K562 (cell line): Measurements from ENCODE around the gene SCARF2. TPM values are rescaled to one million over a fixed set of nuclear protein-coding genes. Genes with fewer than 3 reads are reported as not detected.

ENCODE experiments used
- ATAC-seq: fragments of 200-7000 bp; cut with Tn5 transposase; 3 replicates; pipeline ENCODE4 v1.9.1; 2020; ENCODE audit warnings: moderate library complexity
- BruUV-seq: library from RNA; stranded (reverse); fragments of 400-500 nt; replicated peaks from 2 replicates; lab custom pipeline; 2021; lab: Mats Ljungman, UMichigan
- CTCF ChIA-PET: fragments of 300-600 bp; formaldehyde crosslinking; extraction: SDS; loops from one replicate; lab custom pipeline; 2021; ENCODE audit warnings: low intra/inter-chr PET ratio; lab: Yijun Ruan, JAX
- POLR2A ChIA-PET: fragments of 300-600, 350-650 bp; sonication (Branson Sonifier 250); formaldehyde crosslinking; extraction: SDS; loops from one replicate; lab custom pipeline; 2021; ENCODE audit warnings: antibody characterized with exemption, inconsistent platforms; lab: Yijun Ruan, JAX
- DNase-seq, 4 experiments: peaks; one replicate each; pipeline versions ENCODE4 v3.0.0 to v3.0.0-alpha.2; 2011 to 2018; ENCODE audit warnings: low spot score in 3 of 4, mixed read lengths in 3 of 4; ENCODE audit errors: extremely low read depth in 1 of 4
- FAIRE-seq: peaks from 2 replicates; lab custom pipeline; 2011; peaks lifted over from hg19 to GRCh38; lab: Jason Lieb, UNC
- H2AFZ ChIP-seq: 2 replicates; pipeline ENCODE4 v1.6.0; 2011; ENCODE audit warnings: low read depth, low read length, control low read depth, inconsistent platforms
- H3K27ac ChIP-seq: fragments of 200-600 bp; 3 replicates; pipeline ENCODE4 v1.8.0; 2011; ENCODE audit warnings: low read depth, mild to moderate bottlenecking, control low read depth, inconsistent platforms, low read length, moderate library complexity, mixed read lengths; ENCODE audit errors: extremely low read depth
- H3K27me3 ChIP-seq, 2 experiments: fragments of 300-600 bp in 1 of 2; 2 replicates in 1 of 2; 3 replicates in 1 of 2; pipeline versions ENCODE4 v1.6.0 to v1.8.0; 2011; ENCODE audit warnings: inconsistent platforms in 2 of 2, low read length in 2 of 2, mild to moderate bottlenecking in 1 of 2, mixed read lengths in 1 of 2, moderate library complexity in 1 of 2; ENCODE audit not compliant: control insufficient read depth in 2 of 2, insufficient read depth in 2 of 2
- H3K36me3 ChIP-seq: fragments of 300-600 bp; 3 replicates; pipeline ENCODE4 v1.8.0; 2011; ENCODE audit warnings: mild to moderate bottlenecking, low read length, inconsistent platforms; ENCODE audit not compliant: control insufficient read depth, insufficient read depth
- H3K4me1 ChIP-seq, 2 experiments: fragments of 200-600 bp in 1 of 2; replicated peaks in 1 of 2; 2 replicates in 1 of 2; 3 replicates in 1 of 2; pipeline versions ENCODE4 v1.5.1 to v1.8.0; 2011; ENCODE audit warnings: inconsistent platforms in 2 of 2, low read length in 2 of 2, mild to moderate bottlenecking in 1 of 2, mixed read lengths in 1 of 2, moderate library complexity in 1 of 2; ENCODE audit not compliant: control insufficient read depth in 2 of 2, insufficient read depth in 2 of 2
- H3K4me2 ChIP-seq: 2 replicates; pipeline ENCODE4 v1.6.1; 2011; ENCODE audit warnings: low read length, control low read depth, inconsistent platforms, mixed read lengths; ENCODE audit not compliant: insufficient read depth
- H3K4me3 ChIP-seq: fragments of 200-600 bp; sonication (generic), shearing (Covaris generic); 2 replicates; pipeline ENCODE4 v1.5.1; 2016; ENCODE audit warnings: control low read depth, inconsistent platforms
- H3K79me2 ChIP-seq: fragments of 200-600 bp; 3 replicates; pipeline ENCODE4 v1.8.0; 2011; ENCODE audit warnings: low read length, inconsistent platforms; ENCODE audit not compliant: control insufficient read depth, insufficient read depth
- H3K9ac ChIP-seq, 2 experiments: 2 replicates each; pipeline versions ENCODE4 v1.6.0 to v1.6.1; 2011; ENCODE audit warnings: low read depth in 2 of 2, low read length in 2 of 2, control low read depth in 1 of 2, inconsistent platforms in 1 of 2, mild to moderate bottlenecking in 1 of 2, mixed read lengths in 1 of 2; ENCODE audit not compliant: insufficient read depth in 1 of 2
- H3K9me1 ChIP-seq: one replicate; pipeline ENCODE4 v1.6.0; 2011; ENCODE audit warnings: inconsistent platforms, mild to moderate bottlenecking, low read length, moderate library complexity; ENCODE audit not compliant: control insufficient read depth, insufficient read depth
- H3K9me3 ChIP-seq: replicated peaks from 2 replicates; pipeline ENCODE4 v1.5.1; 2011; ENCODE audit warnings: low read depth, low read length, inconsistent platforms; ENCODE audit not compliant: control insufficient read depth, insufficient read depth
- H4K20me1 ChIP-seq: replicated peaks from 2 replicates; pipeline ENCODE4 v1.6.1; 2011; ENCODE audit warnings: low read length, inconsistent platforms, mixed read lengths; ENCODE audit not compliant: control insufficient read depth, insufficient read depth
- BCOR ChIP-seq: fragments of 450-650 bp; IDR thresholded peaks from 2 replicates; pipeline ENCODE4 v1.6.1; 2016
- GABPA ChIP-seq: fragments of 200-800 bp; sonication (Bioruptor generic); conservative IDR thresholded peaks from 2 replicates; pipeline ENCODE4 v1.6.1; 2016; ENCODE audit warnings: low read depth, missing genetic modification characterization, missing compliant biosample characterization
- HDGF ChIP-seq: fragments of 450-650 bp; IDR thresholded peaks from 2 replicates; pipeline ENCODE4 v1.6.1; 2016
- HMG20B ChIP-seq: fragments of 250-450 bp; sonication (Bioruptor Pico); IDR thresholded peaks from 2 replicates; pipeline ENCODE4 v1.5.0; 2021; ENCODE audit warnings: mild to moderate bottlenecking
- ID3 ChIP-seq, 2 experiments: fragments of 250-450 bp in 1 of 2; fragments of 450-650 bp in 1 of 2; sonication (Bioruptor Pico) in 1 of 2; IDR thresholded peaks; 2 replicates each; pipeline versions ENCODE4 v1.6.1 to v1.8.0; 2016 to 2021; ENCODE audit warnings: mild to moderate bottlenecking in 2 of 2, moderate library complexity in 2 of 2, missing compliant biosample characterization in 1 of 2, missing genetic modification characterization in 1 of 2
- MCM5 ChIP-seq: fragments of 450-650 bp; IDR thresholded peaks from 2 replicates; pipeline ENCODE4 v1.6.1; 2016; ENCODE audit warnings: low read depth
- MTA3 ChIP-seq: fragments of 450-650 bp; formaldehyde crosslinking; IDR thresholded peaks from 2 replicates; pipeline ENCODE4 v1.6.1; 2017; ENCODE audit warnings: mild to moderate bottlenecking, borderline replicate concordance
- TAF15 ChIP-seq: fragments of 200-400 bp; formaldehyde crosslinking; IDR thresholded peaks from 2 replicates; pipeline ENCODE4 v1.6.1; 2017; ENCODE audit warnings: mild to moderate bottlenecking, low read depth, low read length, moderate library complexity
- THRB ChIP-seq: fragments of 450-650 bp; formaldehyde crosslinking; conservative IDR thresholded peaks from 2 replicates; pipeline ENCODE4 v1.4.0; 2022; ENCODE audit warnings: mild to moderate bottlenecking, missing genetic modification characterization
- ZBTB49 ChIP-seq: sonication (generic); formaldehyde crosslinking; IDR thresholded peaks from 2 replicates; pipeline ENCODE4 v1.8.0; 2022; ENCODE audit warnings: missing genetic modification reagents, mild to moderate bottlenecking, borderline replicate concordance
- ZNF668 ChIP-seq: fragments of 250-450 bp; sonication (Bioruptor Pico); IDR thresholded peaks from 2 replicates; pipeline ENCODE4 v1.8.0; 2022; ENCODE audit warnings: mild to moderate bottlenecking, inconsistent platforms
- ZNF76 ChIP-seq: fragments of 250-450 bp; sonication (Bioruptor Pico); IDR thresholded peaks from 2 replicates; pipeline ENCODE4 v1.4.0; 2020; ENCODE audit warnings: mild to moderate bottlenecking, moderate library complexity, borderline replicate concordance
- WGBS: fragments of 100-300 bp; shearing (Covaris generic); methylation state at CpG from one replicate; pipeline ENCODE4 v1.1.6; 2016; ENCODE audit warnings: low coverage, mixed read lengths; ENCODE audit not compliant: insufficient coverage; ENCODE audit errors: missing lambda C conversion rate; 5-methylcytosine and 5-hydroxymethylcytosine counted together
- in situ Hi-C: fragments of 300-500 bp; cut with MboI; formaldehyde crosslinking; loops from 4 replicates; pipeline ENCODE4 v1.15.0; 2018; ENCODE audit warnings: inconsistent platforms, mixed read lengths
- intact Hi-C: fragments of 100-400 bp; cut with micrococcal nuclease; formaldehyde crosslinking; loops from 2 replicates; pipeline ENCODE4 v1.14.2; 2022
- polyA plus RNA-seq, 8 experiments: library from polyadenylated mRNA; depleted of rRNA in 4 of 8; stranded (reverse) in 5 of 8; unstranded in 3 of 8; fragments of >200 nt; fragmentation: Nextera tagmentation in 2 of 8; fragmentation: Illumina TruSeq in 1 of 8; extraction: Ambion mirVana in 2 of 8; extraction: Trizol in 1 of 8; gene quantifications; 2 replicates each; pipeline versions ENCODE4 v1.2.1 to v1.2.3, GENCODE V29; 2011 to 2014; ENCODE audit warnings: inconsistent platforms in 1 of 8, missing spikeins in 1 of 8
- total RNA-seq, 7 experiments: library from RNA; depleted of rRNA in 6 of 7; stranded (reverse); fragments of >200 nt in 6 of 7; fragmentation: Illumina TruSeq in 2 of 7; extraction: Trizol in 2 of 7; gene quantifications; 2 replicates each; pipeline versions ENCODE4 v1.2.1 to v1.2.3, GENCODE V29; 2011 to 2021; ENCODE audit warnings: low replicate concordance in 1 of 7

Gene SCARF2
- total and polyA plus RNA-seq, 9 of the 15 experiments (the other 6 are each of a cell fraction or from before 2014, with no cell fraction given), result 0.06 to 0.32 (median 0.21) TPM; not detected in 5

GRCh38 chr22:20436768-20437612 lies 635 bp downstream of the SCARF2 start:
- WGBS, result 31% methylated on average over 61 of the region's 61 CpGs
- intact Hi-C loops, result no loop called here
- CTCF ChIA-PET, result no interaction called here
- TF ChIP-seq THRB (CRISPR knock-in tag) (0 out of 2 replicates have a peak, but pooled peaks have one; percentile 37), ZNF76 (CRISPR knock-in tag) (0 out of 2 replicates have a peak, but pooled peaks have one; percentile 61), ZNF668 (CRISPR knock-in tag) (no peak), ID3 (CRISPR knock-in tag; IDR thresholded peaks at IDR 0.05) (no peak), ID3 (tag; IDR thresholded peaks at IDR 0.05) (0 out of 2 replicates have a peak, but pooled peaks have one; percentile 39), HDGF (no peak), HMG20B (CRISPR knock-in tag) (0 out of 2 replicates have a peak, but pooled peaks have one; percentile 52), BCOR (peak; percentile 23; the same call in 1 of the 2 replicates), MCM5 (0 out of 2 replicates have a peak, but pooled peaks have one; percentile 22), ZBTB49 (CRISPR knock-in tag) (no peak), TAF15 (0 out of 2 replicates have a peak, but pooled peaks have one; percentile 15), GABPA (tag) (no peak), MTA3 (0 out of 2 replicates have a peak, but pooled peaks have one; percentile 14)

More at GRCh38 chr22:20436768-20437612, 635 bp downstream of the SCARF2 start:
- Histone ChIP-seq H3K4me1 (peaks cover 0 to 37% of the 10 kb centered on the region in 2 experiments; a peak in 2 of 5 replicates), H3K9me1 (peaks cover 4% of the 10 kb centered on the region), H3K36me3 (no peaks in the 10 kb centered on the region), H3K27ac (no peak overlapping the region), H3K79me2 (no peaks in the 10 kb centered on the region), H3K27me3 (peaks cover 46 to 95% of the 10 kb centered on the region in 2 experiments), H3K9me3 (no peaks in the 10 kb centered on the region), H4K20me1 (peaks cover 62% of the 10 kb centered on the region), H2AFZ (no peak overlapping the region), H3K4me2 (no peak overlapping the region), H3K9ac (0 out of 4 replicates have a peak overlapping the region, but pooled peaks of 1 of the 2 experiments have one; percentile 16), H3K4me3 (no peak overlapping the region)
- in situ Hi-C loops, result no loop called here
- ATAC-seq (no peak), FAIRE-seq (no peak), DNase-seq (peak in 1 of 4 experiments; percentile 28)
- BruUV-seq, result no TSS peak
- POLR2A ChIA-PET, result interaction anchor here (0.8 to 6.6 kb wide), 3 partner anchors 9 to 71 kb away, joined by 3 to 46 read pairs (median 4); partner anchors contain the start of gene MED15
